ENCODE measurements around the gene MMUT.
"Not testable (repeated sequence)": the region's sequence is repeated elsewhere in the genome, so short reads cannot be mapped to it uniquely, and the experiment has no call there.

MMUT gene

DNA sequence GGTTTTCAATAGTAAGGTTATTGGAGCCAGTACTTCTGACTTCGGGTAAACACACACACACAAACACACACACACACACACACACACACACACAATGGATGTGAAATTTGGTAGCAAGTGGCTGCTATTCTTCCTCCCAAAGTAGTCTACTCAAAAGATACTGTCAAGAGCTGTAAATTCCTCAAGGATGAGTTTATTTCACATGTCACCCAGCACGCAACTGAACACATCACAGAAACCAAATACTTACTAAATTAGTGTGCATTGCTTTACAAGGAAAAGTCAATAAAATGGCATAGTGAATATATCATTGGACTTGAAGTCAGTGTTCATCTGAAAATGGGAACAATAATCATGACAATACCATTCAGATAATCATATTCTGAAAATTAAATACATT is 32.9 kb downstream of the MMUT start:
- in situ Hi-C loops (cut with HindIII; ENCODE audit: low sequenced_read_pairs), result loop anchor here (25.0 kb wide), 2 partner anchors 1343 to 1643 kb away; partner anchors contain the start of gene OPN5

DNA sequence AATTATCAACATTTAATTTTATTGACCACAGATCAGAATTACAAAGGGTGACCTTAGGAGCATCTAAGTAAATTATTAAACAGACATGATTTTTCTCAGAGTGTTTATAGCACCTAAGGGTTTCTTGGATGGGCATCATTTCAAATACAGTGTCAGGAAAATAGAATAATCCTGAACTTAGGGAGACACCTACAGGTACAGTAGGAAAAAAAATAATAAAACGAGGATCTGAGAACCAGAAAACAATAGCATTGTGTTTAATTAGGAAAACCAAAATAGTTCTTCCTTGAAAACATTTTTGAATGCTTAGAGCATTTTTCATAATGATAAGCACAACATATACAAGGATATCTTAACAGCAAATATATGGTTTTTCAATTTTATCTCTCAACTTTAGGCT is 39.2 kb downstream of the MMUT start:
- in situ Hi-C loops (cut with HindIII; ENCODE audit: low sequenced_read_pairs), result no loop called here

DNA sequence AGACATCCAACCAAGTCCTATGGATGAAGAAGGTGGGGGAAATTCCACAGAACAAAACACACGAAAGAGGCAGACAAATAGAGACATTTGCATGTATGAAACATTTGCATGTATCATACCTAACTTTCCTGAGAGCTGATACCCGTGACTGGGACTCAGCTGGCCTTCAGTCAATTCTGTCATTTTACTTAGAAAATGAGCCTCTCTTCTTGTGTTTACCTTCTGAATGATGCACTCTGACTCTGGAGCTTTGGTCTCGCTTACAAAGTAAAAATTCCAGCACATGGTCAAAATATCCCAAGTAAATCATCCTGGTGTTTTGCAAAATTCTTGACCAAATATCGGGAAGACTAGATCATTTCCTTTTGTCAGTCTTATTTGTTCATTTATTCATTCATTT is 46.9 kb downstream of the MMUT start:
- in situ Hi-C loops (cut with HindIII; ENCODE audit: low sequenced_read_pairs), result no loop called here

DNA sequence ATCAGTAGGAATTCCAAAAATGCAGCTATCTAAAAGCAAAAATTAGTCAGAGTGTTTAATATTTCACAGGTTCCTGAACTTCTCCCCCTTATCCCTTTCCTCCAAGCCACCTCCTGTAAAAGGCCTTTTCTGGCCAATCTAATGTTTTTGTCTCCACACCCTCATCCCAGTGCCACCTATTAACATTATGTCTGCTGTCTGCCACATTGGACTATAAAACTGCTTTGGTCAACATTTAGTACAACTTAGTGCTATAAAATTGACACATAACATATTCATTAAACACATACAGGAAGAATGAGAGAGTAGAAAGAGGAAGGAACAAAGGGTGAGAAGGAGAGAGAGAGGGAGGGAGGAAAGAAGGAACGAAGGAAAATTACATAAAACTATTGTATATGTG is 47.7 kb downstream of the MMUT start:
- in situ Hi-C loops (cut with HindIII; ENCODE audit: low sequenced_read_pairs), result no loop called here

DNA sequence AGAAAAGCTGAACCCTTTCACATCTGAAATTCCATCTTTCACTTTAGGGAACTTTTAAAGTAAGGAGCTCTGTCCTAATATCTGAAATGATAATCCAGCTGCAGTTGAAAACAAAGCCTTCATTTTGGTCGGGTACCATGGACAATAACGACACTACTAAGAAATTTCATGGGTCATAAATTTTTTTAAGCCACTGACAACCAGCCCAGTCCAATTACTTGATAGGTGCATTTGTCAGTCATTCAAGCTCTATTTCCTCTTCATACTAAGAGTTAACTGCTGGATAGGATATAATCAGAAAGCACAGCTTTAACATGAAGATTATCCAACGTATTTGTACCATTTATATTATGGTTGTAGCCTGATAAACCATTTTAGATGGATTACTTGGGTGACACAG is 52.5 kb downstream of the MMUT start:
- in situ Hi-C loops (cut with HindIII; ENCODE audit: low sequenced_read_pairs), result no loop called here

DNA sequence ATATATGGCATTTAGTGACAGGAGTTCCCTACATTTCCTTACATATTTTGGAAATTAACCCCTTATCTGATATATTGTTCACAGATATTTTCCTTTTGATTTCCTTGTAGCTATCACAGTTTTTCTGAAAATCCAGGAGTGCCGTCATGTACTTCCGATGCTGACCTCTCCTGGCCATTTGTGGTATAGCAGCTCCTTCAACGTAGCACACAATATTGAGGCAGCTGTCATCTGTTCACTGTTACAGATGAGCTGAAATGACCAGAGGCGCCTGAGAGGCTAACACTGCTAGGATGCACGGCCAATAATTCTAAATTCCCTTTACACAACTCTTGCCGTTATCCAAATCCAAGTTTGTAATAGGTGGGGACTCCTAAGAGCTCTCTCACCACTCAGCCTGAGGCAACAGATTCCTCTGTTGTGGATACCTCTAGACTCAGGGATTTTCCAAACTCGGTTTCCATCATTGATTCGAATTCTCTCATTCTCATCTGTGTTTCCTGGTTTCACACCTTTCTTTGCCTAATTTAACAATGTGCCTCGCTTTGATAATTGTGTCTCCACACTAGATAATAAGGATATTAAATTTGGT is 53.0 kb downstream of the MMUT start:
- in situ Hi-C loops (cut with HindIII; ENCODE audit: low sequenced_read_pairs), result no loop called here

DNA sequence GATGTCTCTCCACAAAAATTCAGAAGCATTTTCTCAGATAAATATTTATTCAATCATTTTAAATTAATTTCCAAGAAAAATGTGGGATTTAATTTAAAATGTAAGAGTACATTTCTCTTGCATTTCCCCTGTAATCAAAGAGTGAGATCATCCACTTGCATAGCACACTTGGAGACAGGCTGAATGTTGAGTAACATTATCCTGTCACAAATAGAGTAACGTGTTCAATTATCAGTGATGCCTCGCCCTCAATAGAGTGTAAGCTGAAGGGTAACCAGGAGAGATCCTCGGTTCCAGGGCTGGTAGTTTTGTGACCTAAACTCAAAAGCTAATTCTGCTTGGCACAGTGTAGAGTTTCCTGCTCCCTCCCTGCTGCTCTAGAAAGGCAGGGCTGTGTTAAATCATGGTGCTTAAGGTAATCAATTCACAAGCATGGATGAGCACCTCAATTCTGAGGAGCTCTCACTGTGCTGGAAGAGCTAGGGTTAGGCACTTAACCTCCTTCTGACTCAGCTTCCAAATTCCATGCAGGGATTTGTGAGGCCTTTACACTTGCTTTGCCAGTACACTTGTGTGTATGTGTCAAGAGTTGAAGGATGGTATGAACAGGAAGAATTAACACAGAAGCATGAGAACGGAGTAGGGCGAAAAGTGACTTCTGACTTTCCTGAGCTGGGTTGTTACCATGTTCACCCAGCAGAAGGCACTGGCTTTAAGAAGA is 56.6 kb downstream of the MMUT start:
- in situ Hi-C loops (cut with HindIII; ENCODE audit: low sequenced_read_pairs), result no loop called here

DNA sequence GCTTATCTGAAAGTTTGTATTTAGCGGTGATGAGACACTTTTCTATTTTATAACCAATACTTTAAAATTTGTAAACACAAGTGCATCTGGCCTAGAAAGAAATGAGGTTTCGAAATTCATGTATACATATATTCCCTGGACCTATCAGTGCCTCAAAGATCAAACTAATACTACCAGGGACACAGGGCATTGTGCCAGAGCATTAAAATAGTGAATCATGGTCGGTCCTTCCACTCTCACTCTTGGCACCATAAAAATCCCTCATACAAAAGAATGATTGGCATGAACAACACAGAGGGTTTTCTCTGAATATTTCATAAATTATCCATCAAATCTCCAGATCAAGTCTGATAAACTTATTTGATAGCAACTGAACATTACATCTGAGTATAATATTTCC is 62.0 kb downstream of the MMUT start:
- in situ Hi-C loops (cut with HindIII; ENCODE audit: low sequenced_read_pairs), result no loop called here

DNA sequence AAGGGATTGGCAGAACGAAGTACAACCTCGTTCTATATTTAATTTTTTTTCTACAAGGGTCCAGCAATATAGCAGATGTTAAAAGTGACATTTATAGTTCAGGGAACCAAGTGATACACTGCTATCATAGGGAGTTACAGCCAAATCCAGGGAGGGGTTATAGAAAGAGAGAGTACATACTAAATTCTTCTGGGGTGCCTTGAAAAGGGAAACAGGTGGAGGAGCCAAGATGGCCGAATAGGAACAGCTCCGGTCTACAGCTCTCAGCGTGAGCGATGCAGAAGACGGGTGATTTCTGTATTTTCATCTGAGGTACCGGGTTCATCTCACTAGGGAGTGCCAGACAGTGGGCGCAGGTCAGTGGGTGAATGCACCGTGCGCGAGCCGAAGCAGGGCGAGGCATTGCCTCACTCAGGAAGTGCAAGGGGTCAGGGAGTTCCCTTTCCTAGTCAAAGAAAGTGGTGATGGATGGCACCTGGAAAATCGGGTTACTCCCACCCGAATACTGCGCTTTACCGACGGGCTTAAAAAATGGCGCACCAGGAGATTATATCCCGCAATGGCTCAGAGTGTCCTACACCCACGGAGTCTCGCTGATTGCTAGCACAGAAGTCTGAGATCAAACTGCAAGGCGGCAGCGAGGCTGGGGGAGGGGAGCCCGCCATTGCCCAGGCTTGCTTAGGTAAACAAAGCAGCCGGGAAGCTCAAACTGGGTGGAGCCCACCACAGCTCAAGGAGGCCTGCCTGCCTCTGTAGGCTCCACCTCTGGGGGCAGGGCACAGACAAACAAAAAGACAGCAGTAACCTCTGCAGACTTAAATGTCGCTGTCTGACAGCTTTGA is 76.2 kb downstream of the MMUT start:
- in situ Hi-C loops (cut with HindIII; ENCODE audit: low sequenced_read_pairs), result not testable (repeated sequence)

DNA sequence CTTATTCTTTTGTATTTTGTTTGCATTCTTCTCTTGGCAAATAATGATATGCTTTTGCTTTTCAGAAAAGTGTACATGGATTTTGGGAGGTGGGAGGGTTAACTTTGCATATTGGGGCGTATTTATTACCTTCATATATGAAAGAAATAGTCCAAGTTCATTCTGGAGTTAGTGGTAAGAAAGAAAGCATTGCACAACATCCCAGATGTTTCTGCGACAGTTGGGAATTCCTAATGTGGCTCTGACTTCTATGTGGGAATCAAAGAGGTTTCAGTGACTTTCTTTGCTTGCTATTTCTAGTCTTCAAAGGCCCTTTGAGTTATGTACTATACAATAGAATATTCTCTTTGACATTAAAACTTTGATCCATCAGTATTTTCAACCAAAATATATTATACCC is 78.1 kb downstream of the MMUT start:
- in situ Hi-C loops (cut with HindIII; ENCODE audit: low sequenced_read_pairs), result no loop called here
